ENCODE results near the gene ENO4. TPM values are rescaled to one million over a fixed set of nuclear protein-coding genes. Genes with fewer than 3 reads are reported as not detected.

ENO4 gene
- total and polyA plus RNA-seq, 9 of the 15 experiments (the other 6 are each of a cell fraction or from before 2014, with no cell fraction given) = 0.07 TPM; not detected in 8

DNA sequence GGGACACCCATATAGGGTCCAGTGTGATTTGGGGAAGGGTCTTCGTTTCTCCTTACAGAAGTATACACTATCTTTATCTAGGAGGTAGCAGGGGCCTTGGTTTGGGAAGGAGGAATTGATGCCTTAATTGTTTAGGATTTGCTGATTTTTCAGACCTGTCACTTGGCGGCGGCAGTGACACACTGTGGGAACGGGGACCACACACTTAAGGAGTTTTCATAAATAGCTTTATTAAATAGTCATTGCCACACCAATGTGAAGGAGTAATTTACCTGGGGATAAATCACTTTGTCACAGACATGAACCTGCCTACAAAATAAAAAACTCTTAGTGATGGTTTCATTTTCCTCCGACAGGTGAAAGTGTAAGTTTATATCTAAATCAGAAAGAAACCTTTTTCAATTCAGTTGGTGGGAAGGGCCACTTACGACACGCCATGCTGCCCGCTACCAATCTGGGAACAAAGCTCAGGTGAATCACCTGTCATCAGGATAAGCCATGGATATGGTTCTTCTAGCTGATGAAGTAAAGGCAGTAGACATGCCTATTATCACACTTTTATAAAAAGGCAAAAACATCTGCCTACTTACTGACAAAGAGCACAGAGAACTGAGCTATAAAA, 12.3 kb upstream of the ENO4 start (continued):
- TF ChIP-seq, protein P1, sequence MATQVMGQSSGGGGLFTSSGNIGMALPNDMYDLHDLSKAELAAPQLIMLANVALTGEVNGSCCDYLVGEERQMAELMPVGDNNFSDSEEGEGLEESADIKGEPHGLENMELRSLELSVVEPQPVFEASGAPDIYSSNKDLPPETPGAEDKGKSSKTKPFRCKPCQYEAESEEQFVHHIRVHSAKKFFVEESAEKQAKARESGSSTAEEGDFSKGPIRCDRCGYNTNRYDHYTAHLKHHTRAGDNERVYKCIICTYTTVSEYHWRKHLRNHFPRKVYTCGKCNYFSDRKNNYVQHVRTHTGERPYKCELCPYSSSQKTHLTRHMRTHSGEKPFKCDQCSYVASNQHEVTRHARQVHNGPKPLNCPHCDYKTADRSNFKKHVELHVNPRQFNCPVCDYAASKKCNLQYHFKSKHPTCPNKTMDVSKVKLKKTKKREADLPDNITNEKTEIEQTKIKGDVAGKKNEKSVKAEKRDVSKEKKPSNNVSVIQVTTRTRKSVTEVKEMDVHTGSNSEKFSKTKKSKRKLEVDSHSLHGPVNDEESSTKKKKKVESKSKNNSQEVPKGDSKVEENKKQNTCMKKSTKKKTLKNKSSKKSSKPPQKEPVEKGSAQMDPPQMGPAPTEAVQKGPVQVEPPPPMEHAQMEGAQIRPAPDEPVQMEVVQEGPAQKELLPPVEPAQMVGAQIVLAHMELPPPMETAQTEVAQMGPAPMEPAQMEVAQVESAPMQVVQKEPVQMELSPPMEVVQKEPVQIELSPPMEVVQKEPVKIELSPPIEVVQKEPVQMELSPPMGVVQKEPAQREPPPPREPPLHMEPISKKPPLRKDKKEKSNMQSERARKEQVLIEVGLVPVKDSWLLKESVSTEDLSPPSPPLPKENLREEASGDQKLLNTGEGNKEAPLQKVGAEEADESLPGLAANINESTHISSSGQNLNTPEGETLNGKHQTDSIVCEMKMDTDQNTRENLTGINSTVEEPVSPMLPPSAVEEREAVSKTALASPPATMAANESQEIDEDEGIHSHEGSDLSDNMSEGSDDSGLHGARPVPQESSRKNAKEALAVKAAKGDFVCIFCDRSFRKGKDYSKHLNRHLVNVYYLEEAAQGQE (IDR thresholded peaks at IDR 0.05; ENCODE audit: borderline replicate concordance) = peak; percentile 51; the same call in 1 of the 2 replicates
- TF ChIP-seq, protein P1 (CRISPR knock-in tag; IDR thresholded peaks at IDR 0.05; ENCODE audit: low read depth) = no peak
- no peak for TF ChIP-seq TEAD2 (tag; IDR thresholded peaks at IDR 0.05)
- peak; percentile 54 to 65 for TF ChIP-seq RAD21 (CRISPR knock-in tag; conservative IDR thresholded peaks at IDR 0.05 in 1 of 2, IDR thresholded peaks at IDR 0.05 in 1 of 2)
- peak; percentile 18; the same call in 1 of the 2 replicates for TF ChIP-seq STAG1 (CRISPR knock-in tag; IDR thresholded peaks at IDR 0.05; ENCODE audit: borderline replicate concordance)
- no peak for TF ChIP-seq RB1 (IDR thresholded peaks at IDR 0.05; ENCODE audit: low read depth)
- no peak for TF ChIP-seq ZNF551 (CRISPR knock-in tag; IDR thresholded peaks at IDR 0.05)
- TF ChIP-seq, protein P2, sequence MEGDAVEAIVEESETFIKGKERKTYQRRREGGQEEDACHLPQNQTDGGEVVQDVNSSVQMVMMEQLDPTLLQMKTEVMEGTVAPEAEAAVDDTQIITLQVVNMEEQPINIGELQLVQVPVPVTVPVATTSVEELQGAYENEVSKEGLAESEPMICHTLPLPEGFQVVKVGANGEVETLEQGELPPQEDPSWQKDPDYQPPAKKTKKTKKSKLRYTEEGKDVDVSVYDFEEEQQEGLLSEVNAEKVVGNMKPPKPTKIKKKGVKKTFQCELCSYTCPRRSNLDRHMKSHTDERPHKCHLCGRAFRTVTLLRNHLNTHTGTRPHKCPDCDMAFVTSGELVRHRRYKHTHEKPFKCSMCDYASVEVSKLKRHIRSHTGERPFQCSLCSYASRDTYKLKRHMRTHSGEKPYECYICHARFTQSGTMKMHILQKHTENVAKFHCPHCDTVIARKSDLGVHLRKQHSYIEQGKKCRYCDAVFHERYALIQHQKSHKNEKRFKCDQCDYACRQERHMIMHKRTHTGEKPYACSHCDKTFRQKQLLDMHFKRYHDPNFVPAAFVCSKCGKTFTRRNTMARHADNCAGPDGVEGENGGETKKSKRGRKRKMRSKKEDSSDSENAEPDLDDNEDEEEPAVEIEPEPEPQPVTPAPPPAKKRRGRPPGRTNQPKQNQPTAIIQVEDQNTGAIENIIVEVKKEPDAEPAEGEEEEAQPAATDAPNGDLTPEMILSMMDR (IDR thresholded peaks at IDR 0.05 in 2 of 3, conservative IDR thresholded peaks at IDR 0.05 in 1 of 3; ENCODE audit: insufficient read depth in 2 of 3, low read depth in 1 of 3, low read length in 3 of 3) = peak; percentile 22 to 61 (median 54); a peak in 4 of 6 replicates
- TF ChIP-seq ZNF695 (CRISPR knock-in tag; IDR thresholded peaks at IDR 0.05) = no peak
- TF ChIP-seq ZNF175 (CRISPR knock-in tag; IDR thresholded peaks at IDR 0.05; ENCODE audit: low read depth) = no peak
